GDM1 (cell line): ENCODE measurements around the gene OLFM2.
"Not testable (repeated sequence)": the region's sequence is repeated elsewhere in the genome, so short reads cannot be mapped to it uniquely, and the experiment has no call there.

Experiments
- DNase-seq: peaks from one replicate; lab custom pipeline; 2025; lab: John Stamatoyannopoulos, UW

Gene OLFM2

DNA sequence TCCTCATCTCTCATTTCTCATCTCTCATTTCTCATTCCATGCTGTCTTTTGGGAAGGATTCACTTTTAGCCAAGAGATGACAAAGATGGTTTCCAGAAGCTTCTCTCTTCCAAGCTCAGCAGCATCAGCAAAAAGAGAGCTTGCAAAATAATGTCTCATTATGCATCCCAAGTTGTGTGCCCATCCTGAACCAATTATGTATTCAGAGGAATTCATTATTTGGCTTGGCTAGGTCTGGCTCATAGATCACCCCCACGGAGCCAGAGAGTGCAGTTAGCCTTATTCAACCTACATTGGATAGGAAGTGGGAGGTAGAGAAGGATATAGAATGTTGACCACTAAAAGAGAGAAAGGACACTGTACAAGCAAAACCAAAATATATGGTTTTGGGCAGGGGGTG, 5.4 kb upstream of the OLFM2 start:
- DNase-seq: no peak

- no peak for DNase-seq
Measured at GRCh38 chr19:9941231-9941630, 4.9 kb upstream of the OLFM2 start.

- no peak for DNase-seq
Measured at GRCh38 chr19:9940778-9941177, 4.5 kb upstream of the OLFM2 start.

DNA sequence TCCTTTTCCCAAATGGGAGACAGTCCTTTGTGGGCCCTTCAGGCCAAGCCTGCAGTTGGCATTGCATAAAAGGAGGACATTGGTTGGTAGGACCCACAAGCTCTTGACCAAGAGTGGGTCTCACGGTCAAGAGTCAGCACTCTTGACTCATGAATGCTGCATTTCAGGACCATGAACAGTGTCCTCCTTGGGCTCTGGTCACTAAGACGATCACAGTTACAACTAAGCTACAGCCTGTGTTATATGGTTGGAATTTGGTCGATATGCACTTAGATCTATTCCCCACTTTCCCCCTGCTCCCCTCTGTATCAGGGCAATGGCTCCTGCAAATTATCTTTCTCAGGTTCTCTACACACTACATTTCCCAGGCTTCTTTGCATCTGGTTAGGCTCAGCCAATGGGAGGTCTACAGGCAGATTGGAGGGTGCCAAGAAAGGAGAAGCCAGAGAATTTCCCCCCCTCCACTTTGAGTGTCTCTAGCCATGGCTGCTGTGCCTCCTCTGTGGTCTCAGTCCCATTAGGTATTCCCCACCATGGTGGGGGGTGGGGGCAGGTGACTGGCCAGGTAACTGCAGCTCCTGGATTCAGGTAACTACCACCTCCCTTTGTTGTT, 3.1 kb upstream of the OLFM2 start:
- no peak for DNase-seq

- DNase-seq: no peak
Measured at GRCh38 chr19:9937001-9937411, 691 bp upstream of the OLFM2 start.

- no peak for DNase-seq
Measured at GRCh38 chr19:9935506-9936325, 599 bp downstream of the OLFM2 start.

DNA sequence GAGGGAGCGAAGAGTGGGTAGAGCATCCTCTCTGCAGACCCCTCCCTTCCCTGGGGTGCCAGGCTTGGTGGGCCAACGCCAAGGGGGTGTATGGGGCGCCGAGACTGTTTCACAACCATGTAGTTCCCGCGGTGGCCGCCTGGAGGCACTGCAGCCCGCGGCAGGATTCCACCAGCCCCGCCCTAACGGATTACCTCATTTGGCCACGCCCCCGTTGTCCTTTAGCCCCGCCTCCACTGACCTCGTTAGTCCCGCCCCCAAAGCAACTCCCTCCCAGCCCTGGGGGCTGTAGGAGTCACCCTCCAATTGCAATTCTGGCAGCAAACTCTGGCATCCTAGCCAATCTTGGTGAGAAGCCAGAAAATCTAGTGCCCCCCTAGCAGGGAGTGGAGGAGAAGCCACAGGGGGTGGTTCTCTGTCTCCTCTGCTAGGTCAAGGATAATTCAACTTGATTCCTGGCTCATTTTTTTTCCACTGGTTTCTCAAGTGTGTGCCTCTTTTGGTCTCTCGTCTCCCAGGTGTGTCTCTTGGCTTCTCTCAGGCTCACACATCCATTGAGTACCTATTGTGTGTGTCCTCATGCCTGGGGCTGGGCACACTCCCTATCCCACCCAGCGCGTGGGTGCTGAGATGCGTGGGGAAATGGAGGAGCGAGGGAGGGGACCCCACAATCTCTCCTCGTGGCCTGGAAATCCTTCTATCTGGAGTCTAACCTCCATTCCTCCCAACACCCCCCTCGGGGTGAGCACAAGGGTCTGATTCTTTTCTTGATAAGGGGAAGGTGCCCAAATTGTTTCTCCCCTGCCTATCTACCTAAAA, 2.0 kb downstream of the OLFM2 start:
- DNase-seq: peak; percentile 46

DNA sequence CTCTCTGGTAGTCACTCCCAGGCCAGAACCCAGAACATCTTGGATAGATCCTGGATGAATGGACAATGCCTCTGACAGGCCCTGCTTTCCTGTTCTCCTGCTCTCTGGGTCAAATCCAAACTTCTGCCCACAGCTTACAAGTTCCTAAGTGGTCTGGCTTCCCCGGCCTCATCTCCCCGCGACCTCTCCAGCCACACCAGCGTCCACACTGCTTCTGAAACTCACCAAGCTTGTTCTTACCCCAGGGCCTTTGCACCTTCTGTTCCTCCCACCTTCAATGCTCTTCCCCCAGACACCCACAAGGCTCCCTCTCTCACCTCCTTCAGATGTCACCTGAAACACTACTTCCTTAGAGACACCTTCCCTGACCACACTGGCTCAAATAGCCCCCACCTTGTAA, 3.5 kb downstream of the OLFM2 start:
- no peak for DNase-seq

DNA sequence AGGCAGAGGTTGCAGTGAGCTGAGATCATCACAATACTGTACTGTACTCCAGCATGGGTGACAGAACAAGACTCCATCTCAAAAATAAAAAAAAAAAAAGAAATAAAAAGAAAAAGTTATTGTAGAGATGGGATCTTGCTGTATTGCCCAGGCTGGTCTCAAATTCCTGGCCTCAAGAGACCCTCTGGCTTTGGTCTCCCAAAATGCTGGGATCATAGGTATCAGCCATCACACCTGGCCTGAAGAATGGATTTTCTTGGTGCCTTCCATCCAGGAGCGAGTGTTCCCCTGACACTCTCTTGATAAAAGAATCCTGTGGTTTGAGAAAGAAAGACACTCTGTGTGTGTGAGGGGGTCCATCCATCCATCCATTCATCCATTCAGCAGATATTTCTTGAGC, 4.7 kb downstream of the OLFM2 start:
- no peak for DNase-seq

DNA sequence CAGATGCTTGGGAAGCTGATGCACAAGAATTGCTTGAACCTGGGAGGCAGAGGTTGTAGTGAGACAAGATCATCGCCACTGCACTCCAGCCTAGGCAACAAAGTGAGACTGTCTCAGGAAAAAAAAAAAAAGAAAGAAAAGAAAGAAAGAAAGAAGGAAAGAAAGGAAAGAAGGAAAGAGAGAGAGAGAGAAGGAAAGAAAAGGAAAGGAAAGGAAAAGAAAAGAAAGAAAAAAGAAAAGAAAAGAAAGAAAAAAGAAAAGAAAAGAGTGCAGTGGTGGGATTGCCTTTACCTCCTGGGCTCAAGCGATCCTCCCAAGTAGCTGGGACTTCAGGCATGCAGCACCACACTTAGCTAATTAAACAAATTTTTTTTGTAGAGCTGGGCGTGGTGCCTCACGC, 12.9 kb downstream of the OLFM2 start:
- no peak for DNase-seq

GRCh38 chr19:9922782-9923379, 13.4 kb downstream of the OLFM2 start:
- DNase-seq: not testable (repeated sequence)

DNA sequence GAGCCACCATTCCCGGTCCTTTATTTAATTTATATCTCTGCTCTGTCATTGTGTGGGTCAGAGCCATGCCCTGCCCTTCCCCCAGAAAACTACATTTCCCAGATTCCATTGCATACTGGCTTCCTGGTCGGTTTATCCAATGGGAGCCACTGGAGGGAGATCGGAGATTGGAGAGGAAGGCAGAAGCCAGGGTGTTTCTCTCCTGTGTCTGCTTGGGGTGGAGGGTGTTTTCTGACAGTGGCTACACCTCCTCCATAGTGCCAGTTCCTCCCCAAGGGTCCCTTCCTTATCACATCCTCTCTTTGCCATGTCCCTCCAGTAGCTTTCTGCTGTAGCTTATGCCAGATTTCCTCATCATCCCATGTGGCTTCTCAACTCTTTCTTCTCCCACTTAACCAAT, 19.0 kb downstream of the OLFM2 start:
- peak; percentile 37 for DNase-seq

DNA sequence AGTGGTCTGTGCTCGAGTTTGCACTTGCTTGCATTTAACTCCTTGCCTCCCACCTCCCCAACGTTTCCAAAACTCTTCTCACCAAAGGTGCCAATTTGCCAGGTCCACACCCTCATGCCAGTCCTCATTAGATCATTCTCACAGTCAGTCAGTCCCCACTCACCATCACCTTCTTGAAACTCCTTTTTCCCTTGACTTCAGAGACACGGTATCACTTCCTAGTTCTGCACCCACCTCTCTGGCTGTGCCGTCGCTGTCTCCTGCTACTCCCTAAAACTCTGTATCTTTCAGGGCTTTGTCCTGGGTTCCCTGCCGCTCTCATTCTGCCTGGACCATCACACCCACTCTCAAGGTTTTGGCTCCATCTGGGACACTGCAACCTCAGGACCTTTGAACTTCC, 19.6 kb downstream of the OLFM2 start:
- no peak for DNase-seq

DNA sequence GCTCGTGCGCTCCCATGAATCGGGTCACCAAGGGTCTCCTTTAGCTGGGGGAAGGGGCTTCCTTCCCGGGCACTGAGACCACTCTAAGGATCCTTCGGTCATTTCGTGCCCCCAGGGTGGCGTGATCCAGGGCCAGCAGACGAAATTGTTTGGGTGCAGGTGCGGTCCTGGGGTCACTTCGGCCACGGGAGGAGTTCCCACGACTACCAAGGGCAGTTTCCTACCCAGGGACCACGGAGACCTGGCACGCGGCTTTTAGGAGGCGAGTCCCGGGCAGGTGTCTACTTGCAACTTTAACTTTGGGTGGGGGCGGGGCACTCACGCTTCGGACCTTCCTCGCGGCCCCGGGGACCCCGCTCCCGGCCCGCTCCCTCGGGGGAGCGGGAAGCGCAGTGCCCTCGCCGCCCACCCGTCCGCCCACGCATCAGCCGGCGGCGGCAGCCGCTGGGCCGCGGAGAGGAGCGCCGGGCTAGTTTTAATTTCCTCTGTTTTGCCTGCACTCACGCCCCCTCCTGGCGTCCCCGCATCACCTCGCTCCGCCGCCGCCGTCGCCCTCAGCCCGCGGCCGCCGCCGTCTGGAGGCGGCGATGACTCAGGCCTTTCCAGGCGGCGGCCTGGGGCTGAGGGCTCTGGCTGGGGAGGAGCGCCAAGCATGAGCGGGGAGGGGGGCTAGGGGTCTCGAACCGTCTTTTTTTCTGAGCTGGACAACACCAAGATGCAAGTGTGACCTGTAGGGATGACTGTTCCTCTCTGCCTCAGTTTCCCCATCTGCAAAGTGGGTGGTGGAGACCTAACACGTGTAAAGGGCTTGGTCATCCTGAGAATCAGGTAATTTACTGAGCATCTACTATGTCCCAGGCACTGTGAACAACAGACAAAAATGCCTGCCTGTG, 21.8 kb downstream of the OLFM2 start:
- DNase-seq: peak; percentile 79

DNA sequence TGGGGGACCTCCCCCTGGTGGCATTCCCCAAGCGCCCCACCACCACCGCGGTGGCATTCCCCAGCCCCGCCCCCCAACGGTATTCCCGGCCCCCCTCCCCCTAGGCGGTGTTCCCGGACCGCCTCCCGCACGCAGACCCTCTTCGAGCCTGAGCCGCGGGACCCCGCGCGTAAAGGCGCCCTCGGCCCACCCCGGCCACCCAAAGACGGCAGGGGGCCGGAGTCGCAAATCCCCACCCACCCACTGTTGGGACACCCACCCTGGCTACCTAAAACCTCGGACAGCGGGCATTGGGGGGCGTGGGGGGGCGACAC, 22.4 kb downstream of the OLFM2 start:
- no peak for DNase-seq

DNA sequence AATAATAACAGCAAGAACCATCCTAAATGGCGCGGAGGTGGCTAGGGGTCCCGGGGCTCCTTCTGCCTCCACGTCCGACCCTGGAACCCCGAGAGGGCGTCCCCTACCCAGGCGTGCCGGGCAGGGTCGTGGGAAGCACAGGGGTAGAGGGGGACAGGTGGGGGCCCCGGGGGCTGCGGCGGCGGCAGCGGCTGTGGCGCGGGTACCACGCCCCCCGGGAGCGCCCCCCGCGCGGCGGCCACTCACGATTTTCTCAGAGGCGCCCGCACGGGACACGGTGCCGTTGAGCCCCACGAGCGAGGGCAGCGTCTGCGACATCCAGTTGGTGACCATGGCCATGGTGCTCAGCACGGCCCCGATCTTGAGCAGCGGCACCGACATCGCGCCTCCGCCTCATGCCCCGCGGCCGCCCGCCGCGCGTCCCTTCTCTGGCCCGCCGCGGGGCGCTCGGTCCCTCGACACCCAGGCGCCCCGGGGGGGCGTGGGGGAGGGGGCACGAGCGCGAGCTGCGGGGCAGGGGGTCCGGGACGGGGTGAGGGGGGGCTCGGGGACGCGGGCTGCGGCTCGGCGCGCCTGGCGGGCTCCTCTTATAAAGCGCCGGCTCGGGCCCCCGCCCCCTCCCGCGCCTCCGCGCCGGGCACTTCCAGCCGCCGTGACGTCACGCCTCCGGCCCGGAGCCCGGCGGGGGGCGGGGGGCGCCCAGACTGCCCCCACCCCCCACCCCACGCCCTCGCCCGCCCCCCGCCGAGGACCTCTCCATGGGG, 22.9 kb downstream of the OLFM2 start:
- DNase-seq: no peak

GRCh38 chr19:9912551-9913236, 23.6 kb downstream of the OLFM2 start:
- no peak for DNase-seq

DNA sequence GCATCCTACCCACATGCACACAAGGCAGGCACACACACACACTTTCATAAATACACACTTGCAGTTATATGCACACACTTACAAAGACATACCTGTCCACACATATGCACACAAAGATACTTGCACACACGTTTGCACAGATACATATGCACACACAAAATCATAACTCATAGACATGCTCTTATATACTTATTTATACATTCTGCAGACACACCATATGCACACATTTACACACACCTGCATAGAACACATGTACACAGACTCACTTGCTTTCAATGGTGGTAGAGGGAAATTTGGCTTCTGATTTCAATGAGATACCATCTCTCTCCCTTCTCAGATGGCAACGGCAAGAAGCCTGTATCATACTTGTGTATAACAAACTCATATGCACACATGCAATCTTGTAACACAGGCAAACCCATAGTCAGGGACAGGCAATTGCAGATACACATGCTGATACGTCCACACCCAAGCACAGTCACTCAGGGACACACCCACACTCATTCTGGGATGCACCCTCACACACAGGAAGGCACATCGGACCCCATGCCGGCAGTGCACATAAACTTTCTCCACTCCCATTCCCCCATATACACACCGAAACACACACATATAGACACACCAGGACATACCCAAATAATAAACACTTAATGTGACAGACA, 24.7 kb downstream of the OLFM2 start:
- no peak for DNase-seq

GRCh38 chr19:9910625-9911024, 25.7 kb downstream of the OLFM2 start:
- DNase-seq: no peak

- DNase-seq: peak; percentile 3
Measured at GRCh38 chr19:9909251-9909650, 27.1 kb downstream of the OLFM2 start.
